Kasumi-1 (cell line): Measurements from ENCODE around the gene ANKRD45.
"Not testable (repeated sequence)": the region's sequence is repeated elsewhere in the genome, so short reads cannot be mapped to it uniquely, and the experiment has no call there.

Source experiments
- DNase-seq, 2 experiments: peaks; one replicate each; lab custom pipeline; 2025; lab: John Stamatoyannopoulos, UW

The ANKRD45 gene

GRCh38 chr1:173572201-173572873 lies 97.3 kb downstream of the ANKRD45 start:
- no peak for DNase-seq

- no peak for DNase-seq
Measured at GRCh38 chr1:173570370-173571007, 99.2 kb downstream of the ANKRD45 start.

DNA sequence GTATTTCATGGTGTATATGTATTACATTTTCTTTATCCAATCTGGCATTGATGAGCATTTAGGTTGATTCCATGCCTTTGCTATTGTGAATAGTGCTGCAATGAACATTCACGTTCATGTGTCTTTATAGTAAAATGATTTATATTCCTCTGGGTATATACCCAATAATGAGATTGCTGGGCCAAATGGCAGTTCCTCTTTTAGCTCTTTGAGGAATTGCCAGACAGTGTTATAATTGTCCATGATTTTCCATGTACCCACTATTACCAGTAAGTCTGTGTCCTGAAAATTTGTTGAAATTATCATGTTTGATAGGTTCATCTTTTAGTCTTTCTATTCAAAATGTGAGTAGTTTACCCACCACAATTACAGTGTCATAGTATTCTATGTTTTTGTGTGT lies 101.2 kb downstream of the ANKRD45 start:
- DNase-seq, result no peak

DNA sequence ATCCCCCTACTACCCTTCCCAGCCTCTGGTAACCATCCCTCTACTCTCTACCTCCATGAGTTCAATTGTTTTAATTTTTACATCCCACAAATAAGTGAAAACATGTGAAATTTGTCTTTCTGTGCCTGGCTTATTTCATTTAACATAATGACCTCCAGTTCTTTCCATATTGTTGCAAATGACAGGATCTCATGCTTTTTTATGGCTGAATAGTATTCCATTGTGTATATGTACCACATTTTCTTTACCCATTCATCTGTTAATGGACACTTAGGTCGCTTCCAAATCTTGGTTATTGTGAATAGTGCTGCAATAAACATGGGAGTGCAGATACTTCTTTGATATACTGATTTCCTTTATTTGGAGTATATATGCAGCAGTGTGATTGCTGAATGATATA lies 105.8 kb downstream of the ANKRD45 start:
- DNase-seq, result not testable (repeated sequence)

DNA sequence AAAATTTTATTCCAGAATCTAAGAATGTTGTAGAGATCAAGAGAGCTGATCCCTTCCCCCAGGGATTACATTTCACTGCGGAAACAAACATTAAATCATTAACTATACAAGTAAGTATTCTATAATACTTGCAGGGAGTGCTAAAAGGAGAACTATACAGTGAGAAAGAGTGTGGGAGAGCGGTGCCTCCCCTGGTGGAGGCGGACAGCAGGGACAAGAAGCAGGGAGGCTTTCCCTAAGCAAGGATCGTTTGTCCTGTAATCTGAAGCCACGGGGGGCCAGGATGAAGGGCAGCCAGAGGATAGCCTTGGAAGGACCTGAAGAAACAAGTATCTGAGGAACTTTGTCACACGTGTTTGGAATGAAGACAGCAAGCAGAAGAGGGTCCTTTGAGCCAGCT lies 106.8 kb downstream of the ANKRD45 start:
- DNase-seq, result no peak

GRCh38 chr1:173561263-173561662 lies 108.4 kb downstream of the ANKRD45 start:
- DNase-seq, result no peak

DNA sequence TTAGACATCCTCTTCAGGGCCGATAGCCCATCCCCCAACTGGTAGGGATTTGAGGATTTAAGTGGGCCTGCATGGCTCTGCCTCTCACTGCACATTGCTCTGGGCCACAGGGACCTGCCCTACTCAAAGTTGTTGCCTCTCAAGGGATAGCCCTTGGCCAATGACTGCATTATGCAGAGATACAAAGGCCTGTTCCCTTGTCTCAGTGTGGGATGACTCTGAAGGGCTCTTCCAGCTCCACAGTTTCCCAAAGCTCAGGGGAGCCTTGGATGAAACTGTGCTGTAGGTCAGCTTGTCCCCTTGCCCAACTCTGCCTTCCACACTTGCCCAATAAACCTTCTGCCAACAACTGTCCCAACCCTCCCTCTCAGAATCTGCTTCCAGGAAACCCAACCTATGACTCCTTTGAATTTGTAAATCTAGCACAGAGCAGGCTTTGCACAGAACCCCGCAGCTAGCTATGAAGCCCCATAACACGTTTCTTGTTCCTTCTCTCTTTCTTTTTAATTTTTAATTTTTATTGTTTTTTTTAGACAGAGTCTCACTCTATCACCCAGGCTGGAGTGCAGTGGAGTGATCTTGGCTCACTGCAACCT lies 109.3 kb downstream of the ANKRD45 start:
- DNase-seq, result no peak
